Endothelial cell of umbilical vein (primary cell): Measurements from ENCODE around the gene INO80D. TPM values are rescaled to one million over a fixed set of nuclear protein-coding genes. Genes with fewer than 3 reads are reported as not detected.

Experiments
- BruUV-seq: library from RNA; stranded (reverse); fragments of 400-500 nt; replicated peaks from 2 replicates; lab custom pipeline; 2021; lab: Mats Ljungman, UMichigan
- CTCF ChIA-PET: fragments of 300-600, 350-600 bp; sonication (Branson Sonifier 250); formaldehyde crosslinking; loops from one replicate; lab custom pipeline; 2021; ENCODE audit warnings: antibody characterized with exemption, inconsistent platforms; lab: Charles Lee
- POLR2A ChIA-PET: fragments of 300-600, 350-600 bp; sonication (Branson Sonifier 250); formaldehyde crosslinking; loops from one replicate; lab custom pipeline; 2021; ENCODE audit warnings: antibody characterized with exemption, inconsistent platforms; lab: Charles Lee
- DNase-seq: peaks from one replicate; pipeline ENCODE4 v3.0.0-alpha.2; 2011; ENCODE audit warnings: low read depth, low spot score
- FAIRE-seq: peaks from 2 replicates; lab custom pipeline; 2011; peaks lifted over from hg19 to GRCh38; lab: Jason Lieb, UNC
- H2AFZ ChIP-seq: 2 replicates; pipeline ENCODE4 v1.6.0; 2012; ENCODE audit warnings: low read depth, low read length, control low read depth, inconsistent platforms
- H3K27ac ChIP-seq: 2 replicates; pipeline ENCODE4 v1.5.1; 2011; ENCODE audit warnings: low read depth, mild to moderate bottlenecking, control low read depth, low read length, moderate library complexity; ENCODE audit not compliant: insufficient read depth
- H3K27me3 ChIP-seq, 2 experiments: 2 replicates each; pipeline versions ENCODE4 v1.6.0 to v1.6.1; 2011; ENCODE audit warnings: low read length in 2 of 2, mixed read lengths in 1 of 2; ENCODE audit not compliant: control insufficient read depth in 2 of 2, insufficient read depth in 2 of 2
- H3K36me3 ChIP-seq, 2 experiments: 2 replicates in 1 of 2; 3 replicates in 1 of 2; pipeline ENCODE4 v1.5.1; 2011; ENCODE audit warnings: low read length in 2 of 2, mild to moderate bottlenecking in 1 of 2, moderate library complexity in 1 of 2; ENCODE audit not compliant: control insufficient read depth in 2 of 2, insufficient read depth in 2 of 2; ENCODE audit errors: extremely low read depth in 1 of 2
- H3K4me1 ChIP-seq: 3 replicates; pipeline ENCODE4 v1.5.1; 2011; ENCODE audit warnings: mild to moderate bottlenecking, low read length; ENCODE audit not compliant: control insufficient read depth, insufficient read depth; ENCODE audit errors: extremely low read depth
- H3K4me2 ChIP-seq: 2 replicates; pipeline ENCODE4 v1.6.1; 2011; ENCODE audit warnings: low read length, control low read depth, mixed read lengths; ENCODE audit not compliant: insufficient read depth
- H3K4me3 ChIP-seq, 3 experiments: fragments of 200-600 bp in 1 of 3; sonication (generic), shearing (Covaris generic) in 1 of 3; replicated peaks in 1 of 3; 2 replicates each; pipeline ENCODE4 v1.5.1; 2011 to 2016; ENCODE audit warnings: control low read depth in 3 of 3, low read length in 3 of 3, mild to moderate bottlenecking in 2 of 3, inconsistent platforms in 1 of 3, low read depth in 1 of 3, moderate library complexity in 1 of 3; ENCODE audit not compliant: insufficient read depth in 1 of 3
- H3K79me2 ChIP-seq: 2 replicates; pipeline ENCODE4 v1.6.0; 2012; ENCODE audit warnings: low read length, inconsistent platforms; ENCODE audit not compliant: control insufficient read depth, insufficient read depth
- H3K9ac ChIP-seq: replicated peaks from 2 replicates; pipeline ENCODE3; 2011; ENCODE audit warnings: low read length, control low read depth; ENCODE audit not compliant: insufficient read depth; ENCODE audit errors: extremely low read depth
- H3K9me1 ChIP-seq: replicated peaks from 3 replicates; pipeline ENCODE4 v1.6.0; 2011; ENCODE audit warnings: mild to moderate bottlenecking, low read length; ENCODE audit not compliant: control insufficient read depth, insufficient read depth; ENCODE audit errors: extremely low read depth
- H3K9me3 ChIP-seq: replicated peaks from 2 replicates; pipeline ENCODE4 v1.5.1; 2012; ENCODE audit warnings: low read length, inconsistent platforms; ENCODE audit not compliant: control insufficient read depth, insufficient read depth
- H4K20me1 ChIP-seq: replicated peaks from 2 replicates; pipeline ENCODE3; 2011; ENCODE audit warnings: mild to moderate bottlenecking, low read length; ENCODE audit not compliant: control insufficient read depth, insufficient read depth; ENCODE audit errors: extremely low read depth
- CTCF ChIP-seq, 2 donors: IDR thresholded peaks; 1 replicate in 1 of 2; 2 replicates in 1 of 2; pipeline ENCODE4 v1.5.1; 2011; ENCODE audit warnings: low read length in 2 of 2, mild to moderate bottlenecking in 2 of 2, moderate library complexity in 2 of 2, control low read depth in 1 of 2, inconsistent platforms in 1 of 2, low read depth in 1 of 2; ENCODE audit not compliant: insufficient read depth in 1 of 2; ENCODE audit errors: extremely low read depth in 1 of 2
- EZH2 ChIP-seq: IDR thresholded peaks from 2 replicates; pipeline ENCODE4 v1.6.1; 2012; ENCODE audit warnings: borderline replicate concordance, low read depth, mild to moderate bottlenecking, moderate library complexity, low read length, inconsistent platforms; ENCODE audit not compliant: severe bottlenecking
- FOS ChIP-seq: IDR thresholded peaks from 2 replicates; pipeline ENCODE4 v1.6.1; 2011; ENCODE audit warnings: mild to moderate bottlenecking, low read length, moderate library complexity, borderline replicate concordance; ENCODE audit not compliant: insufficient read depth
- GATA2 ChIP-seq: IDR thresholded peaks from 2 replicates; pipeline ENCODE4 v1.7.0; 2011; ENCODE audit warnings: low read depth, mild to moderate bottlenecking, moderate library complexity, mixed read lengths, low read length; ENCODE audit not compliant: insufficient read length, insufficient read depth
- JUN ChIP-seq: IDR thresholded peaks from 2 replicates; pipeline ENCODE4 v1.6.1; 2011; ENCODE audit warnings: borderline replicate concordance, low read depth; ENCODE audit not compliant: insufficient read length, insufficient read depth
- MAX ChIP-seq: IDR thresholded peaks from 2 replicates; pipeline ENCODE4 v1.6.1; 2011; ENCODE audit not compliant: insufficient read depth, insufficient read length
- MYC ChIP-seq: IDR thresholded peaks from one replicate; pipeline ENCODE4 v1.6.1; 2011; ENCODE audit warnings: mild to moderate bottlenecking, low read depth, low read length
- POLR2A ChIP-seq: IDR thresholded peaks from 2 replicates; pipeline ENCODE4 v1.6.1; 2012; ENCODE audit warnings: low read depth, mild to moderate bottlenecking, control low read depth, low read length
- POLR2AphosphoS5 ChIP-seq: IDR thresholded peaks from 2 replicates; pipeline ENCODE4 v1.6.1; 2012; ENCODE audit warnings: low read depth, mild to moderate bottlenecking, control low read depth, low read length, moderate library complexity; ENCODE audit not compliant: insufficient read depth
- dilution Hi-C: fragments of 300-500 bp; cut with MboI; formaldehyde crosslinking; loops from one replicate; pipeline ENCODE4 v1.15.0; 2019; ENCODE audit warnings: low sequenced_read_pairs; ENCODE audit not compliant: extremely low pct_ligation_motif_present
- intact Hi-C: fragments of 100-400 bp; cut with micrococcal nuclease; formaldehyde crosslinking; loops from one replicate; pipeline ENCODE4 v1.10.0; 2022
- polyA plus RNA-seq, 4 experiments: library from polyadenylated mRNA; depleted of rRNA in 3 of 4; stranded (reverse) in 3 of 4; unstranded in 1 of 4; fragments of >200 nt; gene quantifications; 2 replicates each; pipeline versions ENCODE4 v1.2.1 to v1.2.3, GENCODE V29; 2011 to 2012; ENCODE audit warnings: missing spikeins in 1 of 4
- total RNA-seq: library from RNA; stranded (reverse); gene quantifications from 2 replicates; pipeline ENCODE4 v1.2.3, GENCODE V29; 2021

The INO80D gene
- total and polyA plus RNA-seq, 2 donors (not counting 3 experiments of a cell fraction or from before 2014, with no cell fraction given) = 2.9 to 20.3 TPM

- FAIRE-seq = no peak
These were observed 120.3 kb downstream of the INO80D start for GRCh38 chr2:205965707-205966106.

More at GRCh38 chr2:205965707-205966106, 120.3 kb downstream of the INO80D start:
- Histone ChIP-seq H3K79me2 (no peaks in the 10 kb centered on the region), H3K4me1 (peaks cover 5% of the 10 kb centered on the region), H3K9me3 (no peaks in the 10 kb centered on the region), H3K27ac (no peak overlapping the region), H3K9ac (no peak overlapping the region), H4K20me1 (no peaks in the 10 kb centered on the region), H3K9me1 (no peaks in the 10 kb centered on the region), H2AFZ (no peak overlapping the region), H3K4me2 (no peak overlapping the region), H3K4me3 (no peak overlapping the region), H3K36me3 (no peaks in the 10 kb centered on the region), H3K27me3 (peaks cover 0 to 5% of the 10 kb centered on the region in 2 experiments)
- dilution Hi-C loops = no loop called here
- BruUV-seq = no TSS peak
- POLR2A ChIA-PET = no interaction called here
- CTCF ChIA-PET = no interaction called here
- no peak for DNase-seq
- intact Hi-C loops = no loop called here
- TF ChIP-seq POLR2AphosphoS5 (no peak), POLR2A (no peak), MAX (no peak), EZH2 (no peak), GATA2 (no peak), MYC (no peak), FOS (no peak), JUN (no peak), CTCF (IDR thresholded peaks at IDR 0.05; ENCODE audit: extremely low read depth in 1 of 2, insufficient read depth in 1 of 2, low read depth in 1 of 2, low read length in 2 of 2) (no peak)
